ENCODE measurements around the gene PATL2. TPM values are rescaled to one million over a fixed set of nuclear protein-coding genes. Genes with fewer than 3 reads are reported as not detected.
A peak's percentile ranks its signal among the peaks of the same experiment; 100 is the strongest.

The PATL2 gene
- total and polyA plus RNA-seq, 2 donors (not counting 1 experiment from before 2014, with no cell fraction given): 58.9 to 89.4 TPM

GRCh38 chr15:44663410-44664308 is 47.5 kb downstream of the PATL2 start, which contains the start of gene SPG11:
Gene SPG11 (minus strand): TSS chr15:44663662. CDS start chr15:44663647, 15 bp downstream.
- no peaks in the 10 kb centered on the region for H4K20me1 ChIP-seq (ENCODE audit: control insufficient read depth, insufficient read depth, low read length, poor library complexity, severe bottlenecking)
- no peaks in the 10 kb centered on the region for H3K9me3 ChIP-seq (ENCODE audit: control extremely low read depth in 1 of 3, control insufficient read depth in 2 of 3, insufficient read depth in 1 of 3, low read length in 2 of 3)
- H3K4me1 Mint-ChIP-seq: peaks cover 52% of the 10 kb centered on the region
- H3K27me3 Mint-ChIP-seq: no peaks in the 10 kb centered on the region
- peak within 1 kb of the TSS; percentile 99 for H3K4me3 Mint-ChIP-seq
- WGBS (ENCODE audit: insufficient coverage): 6% methylated on average over 52 of the region's 53 CpGs
- no peaks in the 10 kb centered on the region for H3K27me3 ChIP-seq (replicated peaks in 1 of 4; ENCODE audit: control extremely low read depth in 1 of 4, control insufficient read depth in 3 of 4, insufficient read depth in 4 of 4, low read length in 3 of 4)
- H3K79me2 ChIP-seq (ENCODE audit: control insufficient read depth, insufficient read depth, low read length): peaks cover 56% of the 10 kb centered on the region
- intact Hi-C loops (cut with micrococcal nuclease): loop anchor here (1.0 to 5.0 kb wide), 8 partner anchors 13 to 859 kb away; partner anchors contain the start of genes EIF3J and SLC30A4
- H3K27ac Mint-ChIP-seq: peak within 1 kb of the TSS; percentile 93
- H3K4me3 ChIP-seq (ENCODE audit: control extremely low read depth in 1 of 5, extremely low read depth in 1 of 5, insufficient read depth in 1 of 5, low read depth in 2 of 5, low read length in 4 of 5): peak within 1 kb of the TSS; percentile 81 to 99 (median 95)
- H3K4me2 ChIP-seq (replicated peaks; ENCODE audit: low read depth, low read length, poor library complexity, severe bottlenecking): peak within 1 kb of the TSS; percentile 94
- H3K27ac ChIP-seq (ENCODE audit: low read length in 2 of 2): peak within 1 kb of the TSS; percentile 96 to 97
- peak within 1 kb of the TSS; percentile 99 for H3K9ac ChIP-seq (ENCODE audit: low read length)
- peak within 1 kb of the TSS; percentile 89 for H2AFZ ChIP-seq (ENCODE audit: insufficient read depth, low read depth, low read length, poor library complexity, severe bottlenecking)
- DNase-seq (peak; percentile 99), ATAC-seq (ENCODE audit: low read depth) (peak; percentile 83)
- peaks cover 5 to 15% of the 10 kb centered on the region in 2 experiments for H3K36me3 ChIP-seq (replicated peaks in 1 of 2; ENCODE audit: control extremely low read depth in 1 of 2, control insufficient read depth in 1 of 2, extremely low read depth in 1 of 2, insufficient read depth in 2 of 2, low read length in 1 of 2)
- peaks cover 51 to 58% of the 10 kb centered on the region in 2 donors for H3K4me1 ChIP-seq (ENCODE audit: control insufficient read depth in 2 of 2, insufficient read depth in 2 of 2, low read length in 2 of 2)
- ChIA-PET CTCF (interaction anchor here (0.7 to 9.5 kb wide), 27 partner anchors 8 to 125 kb away, joined by 3 to 353 read pairs (median 6); partner anchors contain the start of genes B2M, PATL2 and TRIM69), POLR2A (interaction anchor here (0.6 to 16.6 kb wide), 9 partner anchors 14 to 131 kb away, joined by 3 to 819 read pairs (median 5); partner anchors contain the start of genes B2M, EIF3J, PATL2 and TRIM69)
- TF ChIP-seq CTCF (IDR thresholded peaks at IDR 0.05) (peak; percentile 86), EZH2 (IDR thresholded peaks at IDR 0.05; ENCODE audit: borderline replicate concordance, insufficient read depth, low read depth, low read length, poor library complexity, severe bottlenecking) (no peak)
- H3K9me3 Mint-ChIP-seq (ENCODE audit: insufficient read depth): no peaks in the 10 kb centered on the region

Data from B cell (primary cell).